IPS-18c (cell line): ENCODE results near the gene FNDC7.
"Not testable (repeated sequence)": the region's sequence is repeated elsewhere in the genome, so short reads cannot be mapped to it uniquely, and the experiment has no call there.

Experiments
- H3K4me3 ChIP-seq: 2 replicates; pipeline ENCODE4 v1.7.0; 2013; ENCODE audit warnings: low read depth, mild to moderate bottlenecking, low read length, moderate library complexity; ENCODE audit not compliant: insufficient read depth
- H3K9me3 ChIP-seq: one replicate; pipeline ENCODE4 v1.6.1; 2013; ENCODE audit warnings: mild to moderate bottlenecking, low read length, moderate library complexity; ENCODE audit not compliant: control insufficient read depth, insufficient read depth

FNDC7 gene, protein sequence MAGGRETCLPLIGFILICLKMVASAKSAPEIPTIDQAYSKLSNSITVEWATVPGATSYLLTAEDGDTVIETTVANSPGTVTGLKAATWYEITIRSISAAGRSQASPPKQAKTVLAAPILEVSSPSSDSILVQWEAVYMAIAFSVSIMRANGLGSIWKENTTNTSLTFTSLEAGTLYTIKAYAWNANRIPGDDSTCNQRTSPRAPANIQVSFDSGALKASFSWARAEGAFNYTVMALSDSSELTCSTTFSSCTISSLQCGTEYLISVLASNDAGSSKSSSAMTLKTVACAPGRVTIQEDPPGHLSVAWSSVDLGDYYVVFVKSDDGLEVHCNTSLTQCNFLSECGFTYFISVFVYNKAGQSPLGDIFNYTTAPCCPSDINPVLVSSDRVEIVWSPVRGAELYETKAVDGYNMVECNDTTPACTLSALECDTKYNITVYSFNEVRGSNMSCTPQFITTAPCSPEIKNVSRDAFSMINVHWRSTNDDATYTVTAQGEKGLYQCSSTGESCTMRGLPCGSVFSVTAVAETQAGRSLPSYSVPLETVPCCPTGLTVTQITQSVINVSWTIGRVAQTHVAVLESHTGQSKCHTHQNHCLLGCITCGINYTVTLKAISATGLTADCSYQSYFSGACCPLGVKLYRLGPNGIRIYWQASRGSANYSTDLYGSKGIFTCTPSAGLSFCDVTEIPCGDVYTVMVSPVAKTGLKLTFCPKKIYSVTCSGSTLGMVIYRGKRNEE

DNA sequence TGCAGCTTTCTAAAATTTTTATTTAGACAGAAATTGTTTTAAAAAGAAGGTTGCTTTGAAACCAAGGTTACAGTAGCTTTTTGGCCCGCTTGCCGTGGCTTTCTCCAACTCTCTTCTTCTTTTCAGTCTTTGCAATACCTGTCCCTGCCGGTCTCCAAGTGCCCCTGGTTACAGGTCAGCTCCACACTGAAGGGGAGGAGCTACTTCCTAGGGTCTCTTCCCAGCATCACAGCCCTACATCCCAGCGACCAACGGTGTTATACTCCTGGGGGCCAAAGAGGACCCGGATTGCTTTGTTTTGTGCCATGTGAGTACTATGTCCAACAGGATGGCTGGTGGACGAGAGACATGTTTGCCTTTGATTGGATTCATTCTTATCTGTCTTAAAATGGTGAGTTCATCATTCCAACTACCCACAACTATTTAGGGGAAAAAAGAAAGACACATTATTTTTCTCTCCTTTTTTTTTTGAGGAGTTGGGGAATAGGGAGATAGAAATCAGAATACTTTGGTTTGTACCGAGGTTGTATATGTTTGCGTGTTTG, at the start of gene FNDC7:
Gene FNDC7, plus strand, starts transcription at position 303 of the 545 bp plus-strand sequence. Its CDS starts 26 bp downstream, at position 329.
- Histone ChIP-seq H3K9me3 (no peaks in the 10 kb centered on the region), H3K4me3 (no peak within 1 kb of the TSS)

DNA sequence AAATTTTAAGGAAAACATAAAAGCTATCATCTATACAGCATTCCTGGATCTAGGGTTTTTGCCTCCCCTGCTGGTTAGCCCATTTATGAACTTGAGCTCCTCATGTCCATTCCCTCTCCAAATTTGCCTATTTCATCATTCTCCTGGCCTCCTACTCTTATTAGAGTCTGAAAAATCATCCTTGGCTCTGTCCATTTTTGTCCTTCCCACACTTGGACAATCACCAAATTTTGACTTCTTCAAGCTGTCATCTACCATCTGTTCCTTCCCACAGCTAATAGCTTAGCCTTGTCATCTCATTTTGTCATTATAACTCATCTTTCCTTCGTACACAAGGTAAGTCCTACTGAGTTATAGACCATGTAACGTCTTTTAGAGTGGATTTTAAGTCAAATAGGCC, 49.6 kb upstream of the FNDC7 start:
- Histone ChIP-seq H3K9me3 (peaks cover 2% of the 10 kb centered on the region), H3K4me3 (no peak overlapping the region)

DNA sequence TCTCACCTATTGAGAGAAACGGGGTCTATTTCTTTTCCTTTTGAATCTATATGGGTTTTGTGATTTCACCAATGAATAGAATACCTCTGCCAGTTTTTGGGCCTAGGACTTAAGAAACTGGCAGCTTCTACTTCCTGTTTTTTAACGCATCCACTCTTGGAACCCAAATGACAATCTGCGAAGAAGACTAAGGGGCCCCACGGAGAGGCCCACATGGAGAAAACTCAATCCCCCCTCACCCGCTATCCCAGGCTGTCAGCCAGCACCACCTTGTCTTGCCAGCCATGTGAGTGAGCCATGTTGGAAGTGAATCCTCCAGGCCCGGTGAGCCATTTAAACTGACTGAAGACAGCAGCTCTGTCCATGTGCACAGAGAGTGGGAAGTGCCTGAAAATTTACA, 48.2 kb upstream of the FNDC7 start:
- peaks cover 2% of the 10 kb centered on the region for H3K9me3 ChIP-seq
- no peak overlapping the region for H3K4me3 ChIP-seq

DNA sequence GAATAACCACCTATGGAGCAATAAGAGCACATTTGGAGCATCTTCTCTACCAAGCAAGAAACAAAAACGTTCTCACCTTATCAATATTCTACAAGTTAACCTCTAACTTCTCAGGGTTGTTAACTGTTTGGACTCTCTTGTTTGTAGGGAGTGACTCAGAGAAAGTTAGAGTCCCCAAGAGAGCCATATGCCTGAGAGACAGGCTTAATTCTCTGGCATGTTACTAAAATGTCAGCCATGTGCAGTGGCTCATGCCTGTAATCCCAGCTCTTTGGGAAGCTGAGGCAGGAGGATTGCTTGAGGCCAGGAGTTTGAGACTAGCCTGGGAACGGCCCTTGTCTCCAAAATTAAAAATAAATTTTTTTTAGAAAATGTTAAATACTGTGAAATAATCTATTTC, 47.6 kb upstream of the FNDC7 start:
- no peak overlapping the region for H3K4me3 ChIP-seq
- H3K9me3 ChIP-seq, result peaks cover 2% of the 10 kb centered on the region

DNA sequence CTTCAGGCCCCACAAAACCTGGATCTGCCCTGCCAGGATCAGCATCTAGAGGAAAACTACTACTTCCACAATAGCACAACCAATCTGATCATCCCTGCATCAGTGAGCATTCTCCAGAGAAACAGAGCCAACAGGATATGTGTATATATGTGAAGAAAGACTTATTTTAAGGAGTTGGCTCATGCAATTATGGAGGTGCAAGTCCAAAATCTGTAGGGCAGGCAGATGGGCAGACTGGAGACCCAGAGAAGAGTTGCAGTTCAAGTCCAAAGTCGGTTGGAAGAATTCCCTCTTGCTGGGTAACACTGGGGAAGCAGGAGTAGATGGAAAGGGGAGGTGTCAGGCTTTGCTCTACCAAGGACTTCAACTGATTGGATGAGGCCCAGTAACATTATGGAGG, 46.9 kb upstream of the FNDC7 start:
- Histone ChIP-seq H3K9me3 (peaks cover 2% of the 10 kb centered on the region), H3K4me3 (no peak overlapping the region)

DNA sequence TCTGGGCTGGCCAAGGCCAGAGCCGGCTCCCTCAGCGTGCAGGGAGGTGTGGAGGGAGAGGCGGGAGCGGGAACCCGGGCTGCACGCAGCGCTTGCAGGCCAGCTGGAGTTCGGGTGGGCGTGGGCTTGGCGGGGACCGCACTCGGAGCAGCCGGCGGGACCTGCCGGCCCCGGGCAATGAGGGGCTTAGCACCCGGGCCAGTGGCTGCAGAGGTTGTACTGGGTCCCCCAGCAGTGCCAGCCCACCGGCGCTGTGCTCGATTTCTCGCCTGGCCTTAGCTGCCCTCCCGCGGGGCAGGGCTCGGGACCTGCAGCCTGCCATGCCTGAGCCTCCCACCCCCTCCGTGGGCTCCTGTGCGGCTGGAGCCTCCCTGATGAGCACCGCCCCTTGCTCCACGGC, 45.3 kb upstream of the FNDC7 start:
- not testable (repeated sequence) for H3K9me3 ChIP-seq, H3K4me3 ChIP-seq

DNA sequence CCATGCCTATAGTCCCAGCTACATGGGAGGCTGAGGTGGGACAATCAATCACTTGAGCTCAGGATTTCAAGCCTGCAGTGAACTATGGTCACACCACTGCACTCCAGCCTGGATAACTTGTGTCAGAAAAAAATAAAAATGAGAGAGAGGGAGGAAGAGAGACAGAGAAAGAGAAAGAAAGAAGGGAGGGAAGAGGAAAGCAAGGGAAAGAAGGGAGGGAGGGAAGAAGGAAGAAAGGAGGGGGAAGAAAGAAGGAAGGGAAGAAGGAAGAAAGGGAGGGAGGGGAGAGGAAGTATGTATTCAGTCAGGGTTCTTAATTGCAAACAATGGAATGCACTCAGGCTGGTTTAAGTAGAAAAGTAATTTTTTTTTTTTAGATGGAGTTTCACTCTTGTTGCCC, 43.9 kb upstream of the FNDC7 start:
- no peaks in the 10 kb centered on the region for H3K9me3 ChIP-seq
- H3K4me3 ChIP-seq, result no peak overlapping the region

DNA sequence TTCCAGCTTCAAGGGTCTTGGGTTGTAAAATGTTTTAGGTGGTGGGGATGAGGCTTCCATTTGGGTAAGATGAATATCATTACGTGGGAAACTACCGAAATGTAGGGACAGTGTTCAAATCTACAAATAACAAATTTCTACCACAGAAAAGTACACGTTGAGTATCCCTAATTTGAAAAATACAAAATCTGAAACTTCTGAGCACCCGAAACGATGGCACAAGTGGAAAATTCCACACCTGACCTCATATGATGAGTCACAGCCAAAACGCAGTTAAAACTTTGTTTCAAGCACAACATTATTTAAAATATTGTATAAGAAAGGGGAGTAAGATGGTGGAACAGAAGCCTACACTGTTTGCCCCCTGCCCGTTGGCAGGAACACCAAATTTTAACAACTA, 43.0 kb upstream of the FNDC7 start:
- Histone ChIP-seq H3K9me3 (no peaks in the 10 kb centered on the region), H3K4me3 (no peak overlapping the region)

DNA sequence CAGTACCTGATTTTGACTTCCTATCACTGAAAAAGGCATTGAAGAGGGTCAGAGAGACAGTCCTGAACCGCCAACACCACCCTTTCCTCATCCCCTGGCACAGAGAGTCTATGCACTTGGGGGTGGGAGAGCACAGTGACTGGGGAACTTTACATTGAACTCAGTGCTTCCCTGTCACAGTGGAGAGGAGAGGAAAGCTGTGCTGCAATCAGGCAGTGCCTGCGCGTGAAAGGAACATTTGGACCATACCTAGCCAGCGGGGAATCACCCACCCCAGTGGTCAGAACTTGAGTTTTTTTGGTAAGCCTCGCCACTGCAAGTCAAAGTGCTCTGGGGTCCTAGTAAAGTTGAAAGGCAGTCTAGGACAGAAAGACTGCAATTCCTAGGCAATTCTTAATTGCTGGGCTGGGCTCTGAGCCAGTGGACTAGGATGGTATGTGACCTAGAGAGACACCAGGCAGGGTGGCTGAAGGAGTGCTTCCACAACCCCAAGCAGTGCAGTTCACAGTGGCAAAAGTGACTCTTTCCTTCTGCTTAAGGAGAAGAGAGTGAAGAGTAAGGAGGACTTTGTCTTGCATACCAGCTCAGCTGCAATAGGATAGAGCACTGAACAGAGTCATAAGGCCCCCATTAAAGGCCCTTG, 42.5 kb upstream of the FNDC7 start:
- Histone ChIP-seq H3K9me3 (no peaks in the 10 kb centered on the region), H3K4me3 (no peak overlapping the region)

DNA sequence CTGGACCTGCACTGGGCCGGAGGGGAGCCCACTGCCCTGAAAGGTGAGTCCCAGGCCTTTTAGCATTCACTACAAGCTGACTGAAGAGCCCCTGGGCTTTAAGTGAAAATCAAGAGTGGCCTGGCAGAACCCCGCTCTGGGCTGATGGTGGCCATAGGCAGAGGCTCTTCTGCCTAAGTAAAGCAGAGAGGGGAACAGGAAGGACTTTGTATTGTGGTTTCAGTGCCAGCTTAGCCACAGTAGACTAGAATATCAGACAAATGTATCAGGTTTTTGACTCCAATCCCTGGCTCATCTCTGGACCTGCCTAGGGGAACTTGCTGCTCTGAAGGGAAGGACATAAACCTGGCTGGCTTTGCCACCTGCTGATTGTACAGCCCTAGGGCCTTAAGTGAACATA, 41.6 kb upstream of the FNDC7 start:
- Histone ChIP-seq H3K9me3 (no peaks in the 10 kb centered on the region), H3K4me3 (no peak overlapping the region)

DNA sequence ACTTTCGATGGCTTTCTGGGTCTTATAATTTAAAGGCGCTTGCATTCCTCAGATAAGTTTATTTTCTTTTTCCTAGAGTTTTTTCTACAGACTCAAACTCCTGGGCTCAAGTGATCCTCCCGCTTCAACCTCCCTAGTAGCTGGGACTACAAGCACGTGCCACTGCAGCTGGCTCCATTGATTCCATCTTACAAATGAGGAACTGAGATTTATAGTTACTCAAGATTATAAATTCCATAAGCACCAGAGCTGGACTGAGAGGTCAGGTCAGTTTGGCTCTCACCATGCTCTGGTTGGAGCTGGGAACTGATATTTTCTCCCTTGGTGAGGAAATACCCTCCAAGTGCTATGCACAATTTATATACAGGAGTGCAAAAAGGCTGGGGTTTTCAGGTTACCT, 34.0 kb upstream of the FNDC7 start:
- no peaks in the 10 kb centered on the region for H3K9me3 ChIP-seq
- no peak overlapping the region for H3K4me3 ChIP-seq

DNA sequence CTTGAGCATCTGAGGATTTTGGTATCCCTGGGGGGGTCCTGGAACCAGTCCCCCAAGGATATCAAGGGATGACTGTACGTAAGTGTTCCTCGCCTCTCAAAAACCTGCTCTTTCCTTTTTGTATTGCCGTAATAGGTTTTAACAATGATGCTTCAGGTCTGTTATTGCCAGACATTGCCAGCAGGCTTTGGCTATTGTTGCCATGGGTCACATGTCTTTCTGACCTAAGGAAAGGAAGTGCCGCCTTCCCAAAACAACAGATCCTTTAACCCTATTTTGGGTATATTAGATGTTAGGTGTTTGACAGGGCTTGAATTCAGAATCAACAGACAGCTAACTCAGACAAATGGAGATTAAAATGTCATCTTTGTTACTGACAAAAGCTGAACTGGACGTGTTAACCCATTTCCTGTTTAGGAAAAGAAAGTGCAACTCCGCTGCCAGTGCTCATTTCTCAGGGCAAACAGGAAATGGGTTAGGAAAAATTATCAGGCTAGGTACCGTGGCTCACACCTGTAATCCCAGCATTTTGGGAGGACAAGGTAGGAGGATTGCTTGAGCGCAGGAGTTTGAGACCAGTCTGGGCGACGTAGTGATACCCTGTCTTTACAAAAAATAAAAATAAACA, 33.0 kb upstream of the FNDC7 start:
- no peak overlapping the region for H3K4me3 ChIP-seq
- H3K9me3 ChIP-seq, result no peaks in the 10 kb centered on the region

DNA sequence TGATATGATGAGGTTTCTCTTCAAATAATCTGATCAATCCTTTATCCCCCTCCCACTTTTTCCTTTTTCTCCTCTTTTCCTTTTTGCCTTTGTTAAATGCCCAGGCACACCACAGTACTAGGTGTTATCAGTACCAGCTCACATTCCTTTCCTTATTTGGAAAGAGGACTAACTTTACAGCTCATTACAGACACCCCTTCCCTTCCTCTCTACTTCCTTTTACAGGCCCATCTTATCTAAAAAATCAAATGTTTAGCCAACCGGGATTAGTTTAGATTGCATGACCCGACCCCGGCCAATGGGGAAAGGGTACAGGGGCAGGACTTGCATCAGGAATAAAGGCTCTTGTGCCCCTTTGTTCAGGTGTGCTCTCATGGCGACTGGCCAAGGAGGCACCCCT, 31.0 kb upstream of the FNDC7 start:
- not testable (repeated sequence) for H3K9me3 ChIP-seq

DNA sequence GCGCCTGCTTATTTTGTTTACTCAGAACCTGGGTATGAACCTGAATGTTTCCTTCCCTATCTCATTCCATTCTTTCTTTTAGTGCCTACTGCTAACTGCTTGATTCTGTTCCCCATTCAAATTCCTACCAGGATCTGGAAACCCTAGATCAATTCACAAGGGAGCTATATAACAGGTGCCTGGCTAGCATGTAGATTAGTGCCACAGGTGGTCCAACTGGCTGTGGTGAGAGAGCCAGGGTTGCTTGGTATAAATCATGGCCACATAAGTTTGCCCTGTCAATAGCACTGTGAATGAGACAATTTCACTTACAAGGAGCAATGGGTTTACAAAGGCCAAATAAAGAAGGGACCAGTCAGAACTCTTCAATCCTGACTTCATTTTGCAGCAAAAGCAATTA, 27.2 kb upstream of the FNDC7 start:
- H3K4me3 ChIP-seq, result no peak overlapping the region
- no peaks in the 10 kb centered on the region for H3K9me3 ChIP-seq

More for the DNA sequence above, 31.0 kb upstream of the FNDC7 start:
- H3K4me3 ChIP-seq, result not testable (repeated sequence)

DNA sequence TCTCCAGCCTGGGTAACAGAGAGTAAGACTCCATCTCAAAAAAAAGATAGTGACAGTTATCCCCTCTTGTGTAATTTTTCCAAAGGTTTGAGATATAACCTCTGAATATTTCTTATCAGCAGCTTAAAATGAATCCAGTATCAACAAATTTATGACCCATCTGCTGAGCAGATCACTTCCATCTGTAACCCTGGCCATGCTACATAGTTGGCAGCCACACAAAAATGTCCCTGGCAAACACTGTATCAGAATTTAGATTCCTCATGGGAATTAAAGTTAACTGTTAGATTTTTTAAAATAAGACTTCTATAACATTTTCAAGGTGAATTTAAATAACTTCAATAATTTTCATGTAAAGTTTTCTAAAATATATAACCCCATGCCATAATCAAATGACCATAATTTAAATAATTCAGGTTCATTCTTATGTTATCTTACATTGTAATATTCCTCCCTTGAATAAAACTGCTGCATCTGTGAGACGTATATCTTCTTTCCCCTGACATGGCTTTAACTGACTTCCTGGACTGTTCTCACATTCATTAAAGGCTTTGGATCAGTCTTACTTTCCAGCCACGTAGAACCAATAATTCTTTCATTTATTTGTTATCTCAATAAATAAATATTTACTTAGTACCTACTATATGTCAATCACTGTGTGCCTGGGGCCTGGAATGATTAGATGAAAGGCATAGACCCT, 25.9 kb upstream of the FNDC7 start:
- Histone ChIP-seq H3K9me3 (no peaks in the 10 kb centered on the region), H3K4me3 (no peak overlapping the region)

DNA sequence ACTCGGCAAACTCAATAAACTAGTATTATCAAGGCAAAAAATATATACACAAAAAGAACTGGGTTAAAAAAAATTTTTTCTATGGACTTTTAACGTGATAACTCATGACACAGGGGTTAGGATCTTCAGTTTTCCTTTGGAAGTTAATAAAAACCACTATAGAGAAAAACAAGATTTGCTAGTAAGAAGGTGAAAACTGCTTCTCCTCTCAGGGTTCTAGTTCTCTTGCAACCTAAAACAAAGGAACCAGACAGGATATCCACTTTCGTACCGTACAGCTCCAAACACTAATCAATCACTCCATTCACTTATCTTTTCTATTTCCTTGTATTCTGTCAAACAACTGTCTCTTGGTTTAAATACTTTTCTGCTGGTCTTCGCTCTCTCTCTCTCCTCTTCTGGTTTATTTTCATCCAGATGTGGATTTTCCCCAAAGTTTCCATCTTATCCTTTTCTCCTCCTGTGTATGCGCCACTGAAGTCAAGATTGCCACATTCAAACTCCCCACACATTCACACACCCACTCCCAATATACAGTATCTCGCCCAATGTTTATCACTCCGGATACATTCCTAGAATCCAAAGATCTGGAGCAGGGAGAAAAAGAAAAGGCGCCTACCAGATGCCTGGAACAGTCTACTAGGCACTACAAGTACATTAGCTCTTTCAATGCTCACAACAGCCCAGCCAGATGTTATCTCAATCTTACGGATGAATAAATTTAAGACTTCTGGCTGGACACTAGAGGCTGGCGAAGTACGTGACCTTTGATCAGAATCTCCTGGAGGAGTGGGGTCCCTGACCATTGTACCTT, 21.4 kb upstream of the FNDC7 start:
- Histone ChIP-seq H3K4me3 (peak overlapping the region; percentile 94), H3K9me3 (no peaks in the 10 kb centered on the region)
